Activated naive CD8-positive, alpha-beta T cell treated with anti-CD3 and anti-CD28 coated beads, Interleukin-2, amount 50 U/mL, for 24 hours (primary cell): Measurements from ENCODE around the gene SBF2.
A peak's percentile ranks its signal among the peaks of the same experiment; 100 is the strongest.

Experiments
- ATAC-seq: fragments of 150-1000 bp; cut with Tn5 transposase; one replicate; pipeline ENCODE4 v1.10.0; 2021
- DNase-seq: peaks from one replicate; pipeline ENCODE4 v3.0.0; 2021
- H3K27ac Mint-ChIP-seq: one replicate; pipeline ENCODE4 v1.8.0; 2021; ENCODE audit warnings: mild to moderate bottlenecking, mixed read lengths
- H3K27me3 Mint-ChIP-seq: one replicate; pipeline ENCODE4 v1.8.0; 2021; ENCODE audit warnings: mixed read lengths
- H3K36me3 Mint-ChIP-seq: one replicate; pipeline ENCODE4 v1.8.0; 2021; ENCODE audit warnings: low read depth, mixed read lengths
- H3K4me1 Mint-ChIP-seq: one replicate; pipeline ENCODE4 v1.8.0; 2021; ENCODE audit warnings: mixed read lengths
- H3K4me3 Mint-ChIP-seq: one replicate; pipeline ENCODE4 v1.8.0; 2021; ENCODE audit warnings: mild to moderate bottlenecking, moderate library complexity, mixed read lengths
- H3K9me3 Mint-ChIP-seq: one replicate; pipeline ENCODE4 v1.8.0; 2021; ENCODE audit warnings: mixed read lengths

The SBF2 gene

GRCh38 chr11:10322830-10323792, 29.1 kb upstream of the SBF2 start:
- Mint-ChIP-seq H3K27ac (peak overlapping the region; percentile 87), H3K27me3 (peaks cover 5% of the 10 kb centered on the region), H3K4me3 (peak overlapping the region; percentile 55), H3K36me3 (no peaks in the 10 kb centered on the region), H3K4me1 (peaks cover 19% of the 10 kb centered on the region), H3K9me3 (no peaks in the 10 kb centered on the region)
- peak; percentile 49 for DNase-seq
- ATAC-seq, result peak; percentile 88

- peaks cover 26% of the 10 kb centered on the region for H3K4me1 Mint-ChIP-seq
- ATAC-seq, result no peak
- DNase-seq, result no peak
These were observed 28.4 kb upstream of the SBF2 start for GRCh38 chr11:10322401-10322800.

GRCh38 chr11:10320736-10321465, 26.9 kb upstream of the SBF2 start:
- no peak for ATAC-seq
- H3K27ac Mint-ChIP-seq, result no peak overlapping the region

More at GRCh38 chr11:10322401-10322800, 28.4 kb upstream of the SBF2 start:
- peak overlapping the region; percentile 55 for H3K4me3 Mint-ChIP-seq
- no peaks in the 10 kb centered on the region for H3K36me3 Mint-ChIP-seq
- H3K9me3 Mint-ChIP-seq, result no peaks in the 10 kb centered on the region
- peak overlapping the region; percentile 87 for H3K27ac Mint-ChIP-seq
- peaks cover 5% of the 10 kb centered on the region for H3K27me3 Mint-ChIP-seq

GRCh38 chr11:10319702-10320558, 25.9 kb upstream of the SBF2 start:
- H3K4me3 Mint-ChIP-seq, result no peak overlapping the region
- H3K27ac Mint-ChIP-seq, result no peak overlapping the region
- ATAC-seq, result no peak
- H3K36me3 Mint-ChIP-seq, result no peaks in the 10 kb centered on the region
- H3K9me3 Mint-ChIP-seq, result no peaks in the 10 kb centered on the region
- H3K4me1 Mint-ChIP-seq, result peaks cover 31% of the 10 kb centered on the region
- DNase-seq, result no peak
- peaks cover 8% of the 10 kb centered on the region for H3K27me3 Mint-ChIP-seq

More at GRCh38 chr11:10320736-10321465, 26.9 kb upstream of the SBF2 start:
- no peak for DNase-seq
- peaks cover 8% of the 10 kb centered on the region for H3K27me3 Mint-ChIP-seq
- no peaks in the 10 kb centered on the region for H3K36me3 Mint-ChIP-seq
- no peak overlapping the region for H3K4me3 Mint-ChIP-seq
- H3K4me1 Mint-ChIP-seq, result peaks cover 31% of the 10 kb centered on the region
- no peaks in the 10 kb centered on the region for H3K9me3 Mint-ChIP-seq

- H3K4me3 Mint-ChIP-seq, result no peak overlapping the region
- peak overlapping the region; percentile 9 for H3K27ac Mint-ChIP-seq
- peaks cover 30% of the 10 kb centered on the region for H3K4me1 Mint-ChIP-seq
- H3K27me3 Mint-ChIP-seq, result peaks cover 3% of the 10 kb centered on the region
- H3K9me3 Mint-ChIP-seq, result no peaks in the 10 kb centered on the region
- DNase-seq, result no peak
- no peak for ATAC-seq
- H3K36me3 Mint-ChIP-seq, result no peaks in the 10 kb centered on the region
These were observed 24.4 kb upstream of the SBF2 start for GRCh38 chr11:10318527-10318802.

GRCh38 chr11:10317776-10318526, 23.9 kb upstream of the SBF2 start:
- H3K4me1 Mint-ChIP-seq, result peaks cover 24% of the 10 kb centered on the region
- DNase-seq, result peak; percentile 27
- H3K36me3 Mint-ChIP-seq, result no peaks in the 10 kb centered on the region
- no peak overlapping the region for H3K4me3 Mint-ChIP-seq
- ATAC-seq, result peak; percentile 75
- H3K9me3 Mint-ChIP-seq, result no peaks in the 10 kb centered on the region
- H3K27me3 Mint-ChIP-seq, result peaks cover 3% of the 10 kb centered on the region
- peak overlapping the region; percentile 9 for H3K27ac Mint-ChIP-seq

GRCh38 chr11:10317151-10317755, 23.2 kb upstream of the SBF2 start:
- Mint-ChIP-seq H3K27me3 (peaks cover 6% of the 10 kb centered on the region), H3K4me1 (peaks cover 17% of the 10 kb centered on the region), H3K9me3 (no peaks in the 10 kb centered on the region), H3K36me3 (no peaks in the 10 kb centered on the region), H3K4me3 (no peak overlapping the region), H3K27ac (no peak overlapping the region)
- DNase-seq (no peak), ATAC-seq (peak; percentile 8)

GRCh38 chr11:10315083-10315482, 21.1 kb upstream of the SBF2 start:
- ATAC-seq, result no peak
- Mint-ChIP-seq H3K36me3 (no peaks in the 10 kb centered on the region), H3K27me3 (peaks cover 14% of the 10 kb centered on the region), H3K4me1 (peaks cover 22% of the 10 kb centered on the region), H3K9me3 (no peaks in the 10 kb centered on the region), H3K4me3 (no peak overlapping the region), H3K27ac (no peak overlapping the region)
- no peak for DNase-seq

GRCh38 chr11:10314199-10315072, 20.4 kb upstream of the SBF2 start:
- DNase-seq (no peak), ATAC-seq (peak; percentile 36)
- Mint-ChIP-seq H3K9me3 (no peaks in the 10 kb centered on the region), H3K36me3 (no peaks in the 10 kb centered on the region), H3K27ac (no peak overlapping the region), H3K4me1 (peaks cover 28% of the 10 kb centered on the region), H3K4me3 (no peak overlapping the region), H3K27me3 (peaks cover 16% of the 10 kb centered on the region)

GRCh38 chr11:10311802-10312201, 17.8 kb upstream of the SBF2 start:
- Mint-ChIP-seq H3K4me1 (peaks cover 37% of the 10 kb centered on the region), H3K27ac (no peak overlapping the region), H3K9me3 (no peaks in the 10 kb centered on the region), H3K27me3 (peaks cover 30% of the 10 kb centered on the region), H3K36me3 (no peaks in the 10 kb centered on the region), H3K4me3 (no peak overlapping the region)
- DNase-seq (no peak), ATAC-seq (no peak)

- H3K36me3 Mint-ChIP-seq, result no peaks in the 10 kb centered on the region
These were observed 16.4 kb upstream of the SBF2 start for GRCh38 chr11:10310301-10310841.

GRCh38 chr11:10309163-10310093, 15.4 kb upstream of the SBF2 start:
- peak overlapping the region; percentile 68 for H3K4me3 Mint-ChIP-seq
- ATAC-seq (peak; percentile 11), DNase-seq (no peak)
- no peaks in the 10 kb centered on the region for H3K9me3 Mint-ChIP-seq
- H3K27me3 Mint-ChIP-seq, result peaks cover 45% of the 10 kb centered on the region
- H3K36me3 Mint-ChIP-seq, result no peaks in the 10 kb centered on the region
- no peak overlapping the region for H3K27ac Mint-ChIP-seq
- H3K4me1 Mint-ChIP-seq, result peaks cover 54% of the 10 kb centered on the region

More at GRCh38 chr11:10310301-10310841, 16.4 kb upstream of the SBF2 start:
- no peak for ATAC-seq
- Mint-ChIP-seq H3K27me3 (peaks cover 40% of the 10 kb centered on the region), H3K27ac (peak overlapping the region; percentile 60), H3K4me3 (no peak overlapping the region), H3K9me3 (no peaks in the 10 kb centered on the region), H3K4me1 (peaks cover 49% of the 10 kb centered on the region)
- no peak for DNase-seq
